GM18519 (cell line): ENCODE measurements around the gene ADGRB3.
"Not testable (repeated sequence)": the region's sequence is repeated elsewhere in the genome, so short reads cannot be mapped to it uniquely, and the experiment has no call there.

ENCODE experiments used
- ATAC-seq: cut with Tn5 transposase; IDR thresholded peaks from one replicate; pipeline ENCODE4 v1.9.1; 2021; ENCODE audit warnings: mild to moderate bottlenecking, moderate library complexity; ENCODE audit not compliant: unreplicated experiment, low FRiP score

ADGRB3 gene

DNA sequence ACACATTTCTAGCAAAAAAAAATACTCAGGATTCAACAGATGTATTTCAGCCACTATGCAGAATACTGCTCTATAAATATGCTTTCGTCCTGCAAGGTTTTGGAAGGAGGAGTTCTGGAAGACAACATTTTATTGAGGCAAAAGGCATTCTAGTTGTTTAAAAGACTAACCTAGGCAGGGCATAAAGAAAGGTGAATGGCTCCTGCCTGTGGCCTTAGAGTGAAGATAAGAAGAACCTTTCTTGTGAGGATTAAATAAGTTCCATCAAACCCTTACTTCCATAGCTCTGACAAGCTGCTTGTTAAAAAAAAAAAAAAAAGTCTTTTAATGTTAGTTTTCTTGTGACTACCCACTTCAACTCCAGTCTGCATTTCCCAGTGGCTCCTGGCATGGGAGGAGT lies 139.8 kb downstream of the ADGRB3 start:
- no peak for ATAC-seq

DNA sequence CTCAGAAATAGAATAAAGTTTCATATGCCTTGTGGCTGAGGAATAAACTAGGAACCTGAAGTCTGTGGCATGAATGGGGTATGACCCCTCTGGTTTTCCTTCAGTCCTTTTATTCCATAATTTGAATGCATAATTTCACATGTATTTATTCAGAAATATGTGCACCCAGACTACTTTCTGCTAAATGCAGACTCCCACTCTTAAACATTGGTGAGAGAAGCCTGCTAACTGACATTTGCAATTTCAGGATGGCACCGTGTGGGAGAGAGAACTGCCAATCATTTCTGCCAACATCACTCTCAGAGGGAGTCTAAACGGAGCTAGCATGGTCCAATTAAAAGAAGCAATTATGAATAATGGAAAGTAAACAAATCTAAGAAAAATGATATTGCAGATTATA lies 141.3 kb downstream of the ADGRB3 start:
- no peak for ATAC-seq

GRCh38 chr6:68777956-68778355 lies 142.9 kb downstream of the ADGRB3 start:
- ATAC-seq, result no peak

DNA sequence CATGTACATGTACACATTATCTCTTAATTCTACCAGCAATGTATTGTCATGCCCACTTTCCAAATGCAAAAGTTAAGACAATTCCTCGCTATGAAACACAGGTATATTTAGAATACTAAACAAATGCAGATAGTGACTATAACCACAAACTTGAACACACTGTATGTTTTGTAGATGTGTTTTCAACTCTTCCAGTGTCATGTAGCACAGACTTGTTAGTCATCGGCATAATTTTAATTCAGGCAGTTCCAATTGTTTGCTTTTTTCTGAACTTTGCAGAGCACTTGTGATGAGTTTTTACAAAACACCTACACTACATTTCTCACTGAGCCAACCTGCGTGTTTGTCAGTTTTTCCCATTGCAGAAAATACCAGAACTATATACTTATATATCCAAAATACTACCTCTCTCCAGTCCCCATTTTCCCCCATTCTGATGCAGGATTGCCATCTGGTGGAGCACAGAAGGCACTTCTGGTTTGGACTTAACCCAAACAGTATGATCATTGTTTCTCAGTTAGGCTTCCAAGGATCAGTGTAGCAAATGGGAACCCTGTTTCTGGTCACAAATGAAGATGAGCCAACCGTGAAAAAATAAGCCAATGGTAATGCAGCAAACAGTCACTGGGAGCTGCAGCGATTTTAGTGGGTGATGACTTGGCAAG lies 143.4 kb downstream of the ADGRB3 start:
- no peak for ATAC-seq

- ATAC-seq, result no peak
Observed at GRCh38 chr6:68779366-68779765, 144.3 kb downstream of the ADGRB3 start.

DNA sequence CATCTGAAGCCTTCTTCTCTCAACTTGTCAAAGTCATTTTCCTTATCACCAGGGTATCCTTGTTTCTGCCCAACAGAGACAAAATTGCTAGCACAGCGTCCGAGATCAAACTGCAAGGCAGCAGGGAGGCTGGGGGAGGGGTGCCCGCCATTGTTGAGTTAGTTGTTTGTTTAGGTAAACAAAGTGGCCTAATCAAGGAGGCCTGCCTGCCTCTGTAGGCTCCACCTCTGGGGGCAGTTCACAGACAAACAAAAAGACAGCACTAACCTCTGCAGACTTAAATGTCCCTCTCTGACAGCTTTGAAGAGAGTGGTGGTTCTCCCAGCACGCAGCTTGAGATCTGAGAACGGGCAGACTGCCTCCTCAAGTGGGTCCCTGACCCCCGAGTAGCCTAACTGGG lies 155.0 kb downstream of the ADGRB3 start:
- ATAC-seq, result not testable (repeated sequence)

DNA sequence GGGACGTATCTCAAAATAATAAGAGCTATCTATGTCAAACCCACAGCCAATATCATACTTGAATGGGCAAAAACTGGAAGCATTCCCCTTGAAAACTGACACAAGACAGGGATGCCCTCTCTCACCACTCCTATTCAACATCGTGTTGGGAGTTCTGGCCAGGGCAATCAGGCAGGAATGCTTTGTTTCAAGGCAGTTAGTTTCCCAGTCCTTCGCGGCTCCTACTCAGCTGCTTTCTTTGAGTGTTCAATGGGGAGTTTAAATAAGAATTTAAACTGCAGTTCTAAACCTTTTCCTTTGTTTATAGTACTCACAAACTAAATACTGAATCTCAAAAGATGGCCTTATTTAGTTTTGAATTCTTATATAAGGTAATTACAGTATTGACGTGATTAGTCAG lies 179.9 kb downstream of the ADGRB3 start:
- not testable (repeated sequence) for ATAC-seq

DNA sequence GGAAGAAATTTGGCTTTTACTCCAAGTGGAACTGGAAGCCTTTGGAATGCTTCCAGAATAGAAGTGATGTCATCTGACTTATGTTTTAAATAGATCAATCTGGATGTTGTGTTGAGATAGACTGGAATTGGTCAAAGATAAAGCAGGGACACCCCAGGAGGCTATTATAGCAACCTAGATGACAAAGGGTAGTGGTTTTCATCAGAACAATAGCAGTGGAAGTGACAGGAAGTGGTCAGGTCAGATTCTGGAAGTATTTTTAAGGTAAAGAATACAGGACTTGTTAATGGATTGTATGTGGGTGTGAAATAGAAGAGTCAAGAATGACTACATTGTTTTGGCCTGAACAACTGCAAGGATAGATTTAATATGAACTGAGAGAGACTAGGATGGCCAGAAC lies 191.4 kb downstream of the ADGRB3 start:
- no peak for ATAC-seq

- ATAC-seq, result no peak
Observed at GRCh38 chr6:68834551-68834950, 199.5 kb downstream of the ADGRB3 start.

- ATAC-seq, result no peak
Observed at GRCh38 chr6:68838571-68838970, 203.5 kb downstream of the ADGRB3 start.

DNA sequence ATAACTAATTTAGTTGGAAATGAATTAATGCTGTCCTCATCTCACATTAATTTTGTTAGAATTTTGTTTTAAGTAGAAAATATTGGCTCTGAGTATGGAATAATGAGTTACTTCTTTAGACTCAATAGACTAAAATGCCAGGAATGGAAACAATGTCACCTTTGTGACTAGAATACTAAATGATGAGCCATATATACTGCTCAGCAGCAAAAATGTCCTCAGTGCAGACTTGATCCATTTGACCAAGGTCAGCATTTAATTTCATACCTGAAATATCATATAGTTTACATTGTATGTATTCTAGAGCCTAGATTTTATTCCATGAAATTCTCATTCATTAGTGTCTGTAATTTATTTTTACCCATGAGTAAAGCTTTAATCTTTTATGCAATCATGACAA lies 217.7 kb downstream of the ADGRB3 start:
- no peak for ATAC-seq

DNA sequence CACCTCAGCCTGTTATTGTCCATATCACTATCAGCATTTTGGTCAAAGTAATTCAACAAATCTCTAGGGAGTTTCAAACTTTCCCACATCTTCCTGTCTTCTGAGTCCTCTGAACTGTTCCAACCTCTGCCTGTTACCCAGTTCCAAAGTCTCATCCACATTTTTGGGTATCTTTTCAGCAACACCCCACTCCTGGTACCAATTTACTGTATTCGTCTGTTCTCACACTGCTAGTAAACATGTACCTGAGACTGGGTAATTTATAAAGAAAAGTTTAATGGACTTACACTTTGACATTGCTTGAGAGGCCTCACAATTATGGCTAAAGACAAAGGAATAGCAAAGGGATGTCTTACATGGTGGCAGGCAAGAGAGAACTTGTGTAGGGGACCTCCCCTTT lies 224.2 kb downstream of the ADGRB3 start:
- no peak for ATAC-seq

DNA sequence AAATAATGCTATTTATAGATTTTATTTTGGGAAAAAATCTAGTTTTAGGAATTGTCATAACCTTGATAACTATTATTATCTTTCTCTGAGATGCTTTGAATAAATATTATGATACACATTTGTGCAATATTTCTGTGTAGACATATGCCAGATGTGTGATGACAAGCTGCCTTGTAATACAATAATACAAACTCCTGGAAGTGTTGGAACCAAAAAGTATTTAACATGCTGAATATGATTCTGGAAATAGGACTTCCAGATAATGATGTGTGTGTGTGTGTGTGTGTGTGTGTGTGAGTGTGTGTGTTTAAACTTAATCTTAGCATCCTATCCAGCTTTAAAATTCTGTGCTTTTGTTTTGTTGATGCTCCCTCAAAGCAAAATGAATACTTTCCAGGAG lies 233.6 kb downstream of the ADGRB3 start:
- ATAC-seq, result no peak

DNA sequence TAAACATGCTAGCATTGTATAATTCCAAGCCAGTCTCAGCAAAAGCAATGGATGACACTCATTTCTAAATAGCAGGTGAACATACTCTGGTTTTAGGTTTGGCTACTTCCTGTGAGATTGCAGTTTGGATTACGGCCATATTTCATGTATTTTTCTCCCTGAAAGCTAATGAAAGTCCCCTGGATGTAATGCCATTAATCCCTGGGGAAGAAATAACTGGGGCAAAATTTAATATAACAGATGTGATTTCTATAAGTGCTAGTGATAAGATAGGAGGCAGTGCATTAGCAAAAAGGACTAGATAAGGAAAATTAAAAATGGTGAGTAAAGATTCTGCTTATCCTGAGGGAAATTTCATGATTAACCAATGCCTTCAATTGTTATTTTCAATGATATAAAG lies 238.2 kb downstream of the ADGRB3 start:
- no peak for ATAC-seq

DNA sequence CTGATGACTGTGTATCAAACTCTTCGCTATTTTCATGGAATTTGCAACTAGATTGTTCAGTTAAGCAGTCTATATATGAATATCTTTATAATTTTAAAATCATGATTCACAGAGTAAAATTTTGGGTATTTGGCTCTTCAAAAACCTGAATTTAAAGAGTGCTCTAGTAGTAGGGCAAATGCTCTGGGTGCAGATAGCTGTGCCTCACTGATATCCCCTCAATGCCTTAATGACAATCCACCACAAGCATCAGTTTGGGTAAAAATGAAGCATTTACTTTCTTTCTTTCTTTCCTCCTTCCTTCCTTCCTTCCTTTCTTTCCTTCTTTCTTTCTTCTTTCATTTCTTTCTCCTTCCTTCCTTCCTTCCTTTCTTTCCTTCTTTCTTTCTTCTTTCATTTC lies 239.7 kb downstream of the ADGRB3 start:
- ATAC-seq, result no peak

- no peak for ATAC-seq
Observed at GRCh38 chr6:68875403-68875802, 240.3 kb downstream of the ADGRB3 start.

- peak; percentile 76 for ATAC-seq
Observed at GRCh38 chr6:68876792-68877493, 241.9 kb downstream of the ADGRB3 start.

GRCh38 chr6:68880050-68880813 lies 245.2 kb downstream of the ADGRB3 start:
- no peak for ATAC-seq

- not testable (repeated sequence) for ATAC-seq
Observed at GRCh38 chr6:68883325-68883724, 248.2 kb downstream of the ADGRB3 start.

GRCh38 chr6:68891419-68891818 lies 256.3 kb downstream of the ADGRB3 start:
- no peak for ATAC-seq

GRCh38 chr6:68892452-68892851 lies 257.4 kb downstream of the ADGRB3 start:
- ATAC-seq, result no peak

DNA sequence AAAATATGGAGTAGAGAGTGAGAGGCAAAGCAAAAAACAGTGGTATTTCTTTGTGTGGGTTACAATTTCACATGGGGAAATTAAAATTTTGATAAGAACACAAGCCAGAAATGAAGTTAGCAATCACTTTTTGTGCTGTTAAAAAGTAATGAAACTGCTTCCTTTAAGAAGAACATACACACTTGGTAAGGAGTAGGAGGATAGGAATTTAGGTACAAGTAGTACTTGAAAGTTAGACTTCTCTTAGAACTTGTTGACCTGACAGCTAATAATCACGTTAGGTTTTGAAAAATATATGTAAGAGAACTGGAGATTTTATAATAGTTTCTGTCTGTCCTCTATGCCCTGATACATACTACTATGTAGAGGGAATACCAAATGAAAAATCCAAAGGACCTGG lies 260.8 kb downstream of the ADGRB3 start:
- no peak for ATAC-seq
